Heart right ventricle (tissue), 16 donors: ENCODE measurements around the gene KMT2E. TPM values are rescaled to one million over a fixed set of nuclear protein-coding genes. Genes with fewer than 3 reads are reported as not detected.
A peak's percentile ranks its signal among the peaks of the same experiment; 100 is the strongest.
"Not testable (repeated sequence)": the region's sequence is repeated elsewhere in the genome, so short reads cannot be mapped to it uniquely, and the experiment has no call there.

Source experiments
- ATAC-seq, 8 donors: fragments of 200-7000 bp; cut with Tn5 transposase; one replicate each; pipeline ENCODE4 v1.9.1; 2020; ENCODE audit warnings: mild to moderate bottlenecking in 8 of 8, moderate library complexity in 8 of 8, moderate number of reproducible peaks in 1 of 8
- DNase-seq, 2 donors: peaks; one replicate each; pipeline ENCODE4 v3.0.0-alpha.2; 2020
- H3K27ac ChIP-seq, 10 donors: fragments of 200-600 bp; sonication (generic) in 2 of 10; one replicate each; pipeline versions ENCODE4 v1.5.0 to v1.8.0; 2020 to 2022; ENCODE audit warnings: mild to moderate bottlenecking in 3 of 10
- H3K27me3 ChIP-seq, 7 donors: fragments of 200-600 bp; one replicate each; pipeline ENCODE4 v1.8.0; 2021 to 2022; ENCODE audit warnings: mild to moderate bottlenecking in 2 of 7
- H3K36me3 ChIP-seq, 9 donors: fragments of 200-600 bp; sonication (generic) in 1 of 9; one replicate each; pipeline versions ENCODE4 v1.5.0 to v1.8.0; 2020 to 2022; ENCODE audit warnings: mild to moderate bottlenecking in 2 of 9
- H3K4me1 ChIP-seq, 9 donors: fragments of 200-600 bp; sonication (generic) in 1 of 9; one replicate each; pipeline versions ENCODE4 v1.5.0 to v1.8.0; 2020 to 2022; ENCODE audit warnings: mild to moderate bottlenecking in 4 of 9
- H3K4me3 ChIP-seq, 10 donors: fragments of 200-600 bp; sonication (generic) in 2 of 10; one replicate each; pipeline versions ENCODE4 v1.5.0 to v1.8.0; 2020 to 2022; ENCODE audit warnings: mild to moderate bottlenecking in 7 of 10, moderate library complexity in 2 of 10
- H3K9me3 ChIP-seq, 11 donors: fragments of 200-600 bp in 10 of 11; sonication (generic) in 2 of 11; one replicate each; pipeline versions ENCODE4 v1.5.0 to v1.8.0; 2013 to 2022; ENCODE audit warnings: mild to moderate bottlenecking in 2 of 11, control low read depth in 1 of 11, moderate library complexity in 1 of 11
- WGBS, 2 donors: extraction: QIAGEN DNeasy Blood & Tissue Kit; methylation state at CpG; one replicate each; pipeline ENCODE4 v1.1.7; 2013; ENCODE audit warnings: inconsistent platforms in 1 of 2; 5-methylcytosine and 5-hydroxymethylcytosine counted together
- intact Hi-C, 10 donors: fragments of 100-400 bp; cut with DNase I; formaldehyde crosslinking; loops; one replicate each; pipeline versions ENCODE4 v1.11.1 to v1.14.2; 2022
- polyA plus RNA-seq, 2 donors: library from polyadenylated mRNA; stranded (reverse); fragments of 200-250 nt; gene quantifications; one replicate each; pipeline ENCODE4 v1.2.3, GENCODE V29; 2013
- total RNA-seq, 10 donors: library from RNA; stranded (reverse); fragmentation: NEBNext Ultra II Directional in 3 of 10; extraction: Animal tissue kit (Norgen Biotek cat#: 25700) in 3 of 10; gene quantifications; one replicate each; pipeline versions ENCODE4 v1.2.1 to v1.2.4, GENCODE V29; 2021 to 2023
- TF ChIP-seq, protein P1 (sequence below), 9 donors: fragments of 200-600 bp; sonication (generic) in 2 of 9; IDR thresholded peaks; one replicate each; pipeline versions ENCODE4 v1.5.0 to v1.8.0; 2021 to 2022; ENCODE audit warnings: antibody characterized with exemption in 9 of 9, mild to moderate bottlenecking in 5 of 9, moderate library complexity in 1 of 9
- donor health status: Arrhythmogenic right ventricular cardiomyopathy.
- donor health status: ischemic (EF 13 %, LVEDD 7.1; RV severe dilation, severe dysfunction).
- donor health status: healthy with polysubstance abuse.
- donor health status: DM: no; HTN: yes; CAD: no.
- donor health status: DM: no; HTN: no; CAD: no.
- donor health status: ischemic (EF 25% LVEDD 6.9; RV normal size, moderate dysfunction).
- donor health status: ischemic (EF 25% LVEDD 5.7; RV mildly dilated, moderate dysfunction).
- donor health status: healthy.
- donor health status: DM: yes; HTN: yes; CAD: no.
- donor health status: Ischemic cardiomyopathy.
- donor health status: ischemic (EF 35%, LVEDD 5.7; RV mildly dilated, moderate dysfunction).
- donor health status: nonischemic (EF 11% LVEDD 7.7; RV severe dilation, severe dysfunction).
- donor health status: DM: yes; HTN: yes; CAD: no.
- donor health status: PGD.
- donor health status: ischemic (EF 29% LVEDD 5.4; RV normal size, mild dysfunction).
- donor health status: nonischemic (EF 23%, LVEDD 6.1; RV moderate dilation, normal function).

Gene KMT2E
- total and polyA plus RNA-seq, 12 donors, result 9.4 to 53.3 (median 46.2) TPM

DNA sequence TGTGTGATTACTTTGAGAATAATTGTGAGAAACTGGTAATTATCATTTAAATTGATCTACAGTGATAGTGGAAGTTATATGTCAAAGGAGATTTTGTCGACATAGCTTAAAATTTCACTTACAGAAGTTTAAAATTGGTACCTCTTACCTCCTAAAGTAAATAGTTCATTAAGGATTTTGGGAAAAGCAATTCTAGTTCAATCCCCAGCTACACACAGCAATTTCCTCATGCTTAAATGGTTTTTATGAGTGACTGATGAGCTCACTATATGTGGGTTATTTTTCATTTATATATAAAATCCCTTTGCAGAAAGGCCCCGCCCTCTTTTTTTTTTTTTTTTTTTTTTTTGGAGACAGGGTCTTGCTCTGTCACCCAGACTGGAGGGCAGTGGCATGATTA lies 12.7 kb downstream of the KMT2E start:
- DNase-seq (no peak), ATAC-seq (no peak)
- Histone ChIP-seq H3K4me3 (no peak overlapping the region), H3K27me3 (no peaks in the 10 kb centered on the region), H3K27ac (peak overlapping the region in 1 of 10 donors; percentile 5), H3K4me1 (peaks cover 0 to 100% (median 85%) of the 10 kb centered on the region in 9 donors), H3K9me3 (no peaks in the 10 kb centered on the region), H3K36me3 (no peaks in the 10 kb centered on the region)
- intact Hi-C loops, result no loop called here
- WGBS, 2 donors, result 95 to 97% methylated on average over 2 of the region's 2 CpGs
- TF ChIP-seq, protein P1, sequence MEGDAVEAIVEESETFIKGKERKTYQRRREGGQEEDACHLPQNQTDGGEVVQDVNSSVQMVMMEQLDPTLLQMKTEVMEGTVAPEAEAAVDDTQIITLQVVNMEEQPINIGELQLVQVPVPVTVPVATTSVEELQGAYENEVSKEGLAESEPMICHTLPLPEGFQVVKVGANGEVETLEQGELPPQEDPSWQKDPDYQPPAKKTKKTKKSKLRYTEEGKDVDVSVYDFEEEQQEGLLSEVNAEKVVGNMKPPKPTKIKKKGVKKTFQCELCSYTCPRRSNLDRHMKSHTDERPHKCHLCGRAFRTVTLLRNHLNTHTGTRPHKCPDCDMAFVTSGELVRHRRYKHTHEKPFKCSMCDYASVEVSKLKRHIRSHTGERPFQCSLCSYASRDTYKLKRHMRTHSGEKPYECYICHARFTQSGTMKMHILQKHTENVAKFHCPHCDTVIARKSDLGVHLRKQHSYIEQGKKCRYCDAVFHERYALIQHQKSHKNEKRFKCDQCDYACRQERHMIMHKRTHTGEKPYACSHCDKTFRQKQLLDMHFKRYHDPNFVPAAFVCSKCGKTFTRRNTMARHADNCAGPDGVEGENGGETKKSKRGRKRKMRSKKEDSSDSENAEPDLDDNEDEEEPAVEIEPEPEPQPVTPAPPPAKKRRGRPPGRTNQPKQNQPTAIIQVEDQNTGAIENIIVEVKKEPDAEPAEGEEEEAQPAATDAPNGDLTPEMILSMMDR (IDR thresholded peaks at IDR 0.05), result no peak

DNA sequence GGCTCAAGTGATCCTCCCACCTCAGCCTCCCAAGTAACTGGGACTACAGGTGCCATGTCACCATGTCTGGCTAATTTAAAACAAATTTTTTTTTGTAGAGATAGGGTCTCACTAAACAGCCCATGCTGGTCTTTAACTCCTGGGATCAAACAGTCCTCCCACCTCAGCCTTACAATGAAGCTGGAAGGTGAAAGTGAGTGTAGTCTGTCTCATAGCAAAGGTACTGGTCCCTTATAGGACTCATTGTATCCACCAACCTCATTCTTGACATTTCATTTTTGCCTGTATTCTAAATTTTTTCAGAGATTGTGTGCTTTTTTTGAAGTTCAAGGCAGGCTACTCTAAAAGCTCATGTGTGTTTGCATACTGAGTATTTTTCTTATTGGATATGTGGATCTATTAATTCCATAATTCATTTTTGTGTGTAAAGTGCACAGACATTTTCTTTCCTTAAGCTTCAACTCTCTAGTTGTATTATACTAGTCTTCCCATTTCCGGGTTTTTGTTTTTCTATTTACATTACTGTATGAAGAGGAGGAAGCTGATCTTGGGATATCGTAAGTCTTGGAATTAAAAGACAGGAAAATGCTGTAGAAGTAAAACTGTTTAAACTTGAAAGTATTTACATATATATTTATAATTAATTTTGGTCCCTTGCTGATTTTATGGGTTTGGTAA lies 13.3 kb downstream of the KMT2E start:
- H3K27me3 ChIP-seq, result no peaks in the 10 kb centered on the region
- ATAC-seq, result no peak
- no peak overlapping the region for H3K4me3 ChIP-seq
- no peaks in the 10 kb centered on the region for H3K9me3 ChIP-seq
- H3K36me3 ChIP-seq, result no peaks in the 10 kb centered on the region
- intact Hi-C loops, result no loop called here
- TF ChIP-seq, protein P1 (IDR thresholded peaks at IDR 0.05), result no peak
- peak overlapping the region in 1 of 10 donors; percentile 5 for H3K27ac ChIP-seq
- DNase-seq, result no peak
- WGBS, 2 donors, result 45 to 58% methylated on average over 2 of the region's 2 CpGs
- H3K4me1 ChIP-seq, result peaks cover 0 to 96% (median 81%) of the 10 kb centered on the region in 9 donors

DNA sequence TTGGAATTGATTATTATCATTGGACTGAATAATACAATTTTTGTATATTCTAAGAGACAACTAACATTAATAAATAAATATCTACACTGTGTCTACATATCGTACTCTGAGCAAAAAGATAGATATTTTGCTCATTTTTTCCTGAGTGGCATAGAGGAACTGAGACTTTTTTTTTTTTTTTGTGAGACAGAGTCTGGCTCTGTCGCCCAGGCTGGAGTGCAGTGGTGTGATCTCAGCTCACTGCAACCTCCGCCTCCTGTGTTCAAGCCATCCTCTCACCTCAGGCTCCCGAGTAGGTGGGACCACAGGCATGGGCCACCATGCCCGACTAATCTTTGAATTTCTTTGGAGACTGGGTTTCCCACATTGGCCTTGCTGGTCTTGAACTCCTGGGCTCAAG lies 14.0 kb downstream of the KMT2E start:
- H3K4me1 ChIP-seq, result peaks cover 0 to 90% (median 78%) of the 10 kb centered on the region in 9 donors
- TF ChIP-seq, protein P1 (IDR thresholded peaks at IDR 0.05), result no peak
- H3K9me3 ChIP-seq, result no peaks in the 10 kb centered on the region
- H3K4me3 ChIP-seq, result no peak overlapping the region
- DNase-seq, result no peak
- H3K27me3 ChIP-seq, result no peaks in the 10 kb centered on the region
- 70 to 71% methylated on average over 5 of the region's 5 CpGs for WGBS, 2 donors
- no peak overlapping the region for H3K27ac ChIP-seq
- ATAC-seq, result no peak
- intact Hi-C loops, result no loop called here
- no peaks in the 10 kb centered on the region for H3K36me3 ChIP-seq

DNA sequence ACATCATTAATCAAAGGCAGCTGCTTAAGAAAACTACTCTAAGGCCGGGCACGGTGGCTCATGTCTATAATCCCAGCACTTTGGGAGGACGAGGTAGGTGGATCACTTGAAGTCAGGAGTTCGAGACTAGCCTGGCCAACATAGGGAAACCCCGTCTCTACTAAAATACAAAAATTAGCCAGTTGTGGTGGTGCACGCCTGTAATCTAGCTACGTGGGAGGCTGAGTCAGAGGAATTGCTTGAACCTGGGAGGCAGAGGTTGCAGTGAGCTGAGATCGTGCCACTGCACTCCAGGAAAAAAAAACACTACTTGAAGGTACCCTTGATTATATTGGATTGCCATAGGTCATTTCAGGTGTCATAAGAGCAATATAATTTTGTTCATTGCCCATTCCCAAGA lies 14.9 kb downstream of the KMT2E start:
- DNase-seq, ATAC-seq, intact Hi-C loops, H3K4me3 ChIP-seq, H3K27ac ChIP-seq, H3K36me3 ChIP-seq, H3K27me3 ChIP-seq, H3K9me3 ChIP-seq: not testable (repeated sequence)
- H3K4me1 ChIP-seq, result peaks cover 0 to 90% (median 85%) of the 10 kb centered on the region in 9 donors
- WGBS, 2 donors, result 95 to 98% methylated on average over 8 of the region's 8 CpGs

DNA sequence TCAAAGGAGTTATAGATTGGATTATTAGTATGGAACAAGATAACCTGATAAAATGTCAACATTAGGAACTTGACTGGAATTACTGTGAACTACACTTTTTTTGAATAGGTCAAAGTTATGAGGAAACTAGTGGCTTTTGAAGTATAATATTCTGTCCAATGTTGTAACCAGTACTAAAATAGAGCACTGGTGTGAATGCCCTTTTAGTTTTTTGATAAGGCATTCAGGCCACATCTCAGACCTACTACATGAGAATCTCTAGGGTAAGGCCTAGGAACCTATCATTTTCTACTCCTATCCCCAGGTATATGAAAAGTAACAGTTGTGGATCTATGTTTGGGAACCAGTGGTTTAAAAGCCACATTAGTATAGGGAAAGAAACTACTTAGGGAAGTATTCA lies 16.4 kb downstream of the KMT2E start:
- DNase-seq (no peak), ATAC-seq (peak in 5 of 8 donors; percentile 45 to 66 (median 60))
- Histone ChIP-seq H3K9me3 (no peaks in the 10 kb centered on the region), H3K27me3 (no peaks in the 10 kb centered on the region), H3K36me3 (peaks cover 0 to 4% (median 0%) of the 10 kb centered on the region in 9 donors), H3K4me1 (peaks cover 0 to 87% (median 78%) of the 10 kb centered on the region in 9 donors), H3K4me3 (no peak overlapping the region), H3K27ac (peak overlapping the region in 5 of 10 donors; percentile 0 to 38 (median 22))
- intact Hi-C loops, result no loop called here
- TF ChIP-seq, protein P1 (IDR thresholded peaks at IDR 0.05), result no peak
